ENCODE results near the gene TMEM8B. TPM values are rescaled to one million over a fixed set of nuclear protein-coding genes. Genes with fewer than 3 reads are reported as not detected.

The TMEM8B gene
- total and polyA plus RNA-seq, 8 donors = 4.9 to 17.2 (median 7.5) TPM

DNA sequence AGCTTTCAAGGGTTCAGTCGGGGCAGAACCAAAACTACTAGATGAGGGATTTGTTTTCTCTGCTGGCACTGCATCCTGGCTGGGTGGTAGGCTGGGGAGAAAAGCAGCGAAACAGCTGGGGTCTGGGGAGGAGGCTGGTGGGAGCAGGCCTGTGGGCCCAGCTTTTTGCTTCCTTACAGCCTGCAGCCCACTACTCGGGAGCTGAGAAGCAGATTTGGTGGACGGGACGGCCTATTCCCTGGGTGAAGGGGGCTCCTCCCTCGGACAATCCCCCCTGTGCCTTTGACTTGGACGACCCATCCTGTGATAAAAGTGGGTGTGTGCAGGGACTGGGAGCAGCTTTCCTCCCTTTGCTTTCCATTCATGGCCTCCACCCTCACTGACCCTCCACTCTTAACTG is 28.5 kb upstream of the TMEM8B start:
- Histone ChIP-seq H3K4me1 (no peaks in the 10 kb centered on the region), H3K4me3 (no peak overlapping the region), H3K27ac (no peak overlapping the region), H3K9me3 (no peaks in the 10 kb centered on the region), H3K27me3 (no peaks in the 10 kb centered on the region), H3K36me3 (no peaks in the 10 kb centered on the region)
- 77 to 78% methylated on average over 7 of the region's 7 CpGs for WGBS, 2 donors
- DNase-seq (no peak), FAIRE-seq (no peak), ATAC-seq (no peak)
- TF ChIP-seq, protein P1, sequence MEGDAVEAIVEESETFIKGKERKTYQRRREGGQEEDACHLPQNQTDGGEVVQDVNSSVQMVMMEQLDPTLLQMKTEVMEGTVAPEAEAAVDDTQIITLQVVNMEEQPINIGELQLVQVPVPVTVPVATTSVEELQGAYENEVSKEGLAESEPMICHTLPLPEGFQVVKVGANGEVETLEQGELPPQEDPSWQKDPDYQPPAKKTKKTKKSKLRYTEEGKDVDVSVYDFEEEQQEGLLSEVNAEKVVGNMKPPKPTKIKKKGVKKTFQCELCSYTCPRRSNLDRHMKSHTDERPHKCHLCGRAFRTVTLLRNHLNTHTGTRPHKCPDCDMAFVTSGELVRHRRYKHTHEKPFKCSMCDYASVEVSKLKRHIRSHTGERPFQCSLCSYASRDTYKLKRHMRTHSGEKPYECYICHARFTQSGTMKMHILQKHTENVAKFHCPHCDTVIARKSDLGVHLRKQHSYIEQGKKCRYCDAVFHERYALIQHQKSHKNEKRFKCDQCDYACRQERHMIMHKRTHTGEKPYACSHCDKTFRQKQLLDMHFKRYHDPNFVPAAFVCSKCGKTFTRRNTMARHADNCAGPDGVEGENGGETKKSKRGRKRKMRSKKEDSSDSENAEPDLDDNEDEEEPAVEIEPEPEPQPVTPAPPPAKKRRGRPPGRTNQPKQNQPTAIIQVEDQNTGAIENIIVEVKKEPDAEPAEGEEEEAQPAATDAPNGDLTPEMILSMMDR (IDR thresholded peaks at IDR 0.05) = no peak
- intact Hi-C loops (cut with DNase I) = no loop called here

DNA sequence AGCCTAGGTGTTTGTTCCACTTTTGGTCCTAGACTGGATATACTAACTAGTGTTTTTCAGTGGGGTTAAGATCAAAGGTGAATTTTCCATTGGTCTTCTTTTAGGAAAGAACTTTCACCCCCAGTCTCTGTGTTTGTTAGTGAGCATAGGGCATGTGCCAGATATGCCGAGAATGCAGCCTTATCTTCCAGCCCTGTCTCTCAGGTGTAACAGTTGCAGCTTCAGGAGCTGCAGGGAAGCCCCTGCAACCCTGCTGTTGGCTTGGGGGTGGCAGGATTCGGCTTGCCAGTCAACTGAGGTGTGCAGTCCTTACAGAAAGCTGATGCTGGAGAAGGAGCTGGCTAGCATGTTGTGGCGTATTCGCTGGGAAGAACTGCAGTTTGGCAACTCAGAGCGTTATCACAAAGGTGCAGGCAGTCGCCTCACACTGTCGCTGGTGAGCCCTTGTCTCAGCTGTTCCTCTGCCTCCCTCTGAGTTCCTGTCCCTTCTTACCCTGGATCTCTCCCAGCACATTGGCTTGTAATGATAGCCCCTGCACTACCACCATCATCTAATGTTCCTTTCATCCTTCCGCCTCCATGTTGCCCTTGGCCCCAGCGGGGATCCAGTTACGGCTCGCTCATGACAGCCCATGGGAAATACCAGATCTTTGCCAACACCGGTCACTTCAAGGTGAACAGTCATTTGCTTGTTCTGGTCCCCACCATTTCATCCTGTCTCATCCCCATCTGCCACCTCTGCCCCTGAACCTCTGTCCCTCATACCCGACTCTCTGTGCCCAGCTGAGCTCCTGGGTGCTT is 27.5 kb upstream of the TMEM8B start:
- Histone ChIP-seq H3K27me3 (no peaks in the 10 kb centered on the region), H3K9me3 (no peaks in the 10 kb centered on the region), H3K36me3 (peaks cover 0 to 9% (median 0%) of the 10 kb centered on the region in 3 donors), H3K27ac (no peak overlapping the region), H3K4me1 (no peaks in the 10 kb centered on the region), H3K4me3 (no peak overlapping the region)
- ATAC-seq (no peak), DNase-seq (no peak), FAIRE-seq (no peak)
- TF ChIP-seq, protein P1 (IDR thresholded peaks at IDR 0.05) = no peak
- 84 to 86% methylated on average over 13 of the region's 13 CpGs for WGBS, 2 donors
- intact Hi-C loops (cut with DNase I) = no loop called here

DNA sequence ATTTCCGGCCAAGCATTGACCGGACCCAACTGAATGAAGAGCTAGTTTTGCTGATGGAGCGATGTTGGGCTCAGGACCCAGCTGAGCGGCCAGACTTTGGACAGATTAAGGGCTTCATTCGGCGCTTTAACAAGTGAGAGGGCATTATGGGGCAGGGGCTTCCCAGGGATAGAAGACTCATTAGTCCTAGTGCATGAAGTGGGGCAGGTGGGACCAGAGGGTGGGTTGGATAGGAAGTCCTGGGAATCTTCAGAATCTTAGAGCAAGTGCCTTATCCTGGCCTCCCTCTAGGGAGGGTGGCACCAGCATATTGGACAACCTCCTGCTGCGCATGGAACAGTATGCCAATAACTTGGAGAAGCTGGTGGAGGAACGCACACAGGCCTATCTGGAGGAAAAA is 22.9 kb upstream of the TMEM8B start:
- no peaks in the 10 kb centered on the region for H3K27me3 ChIP-seq
- H3K9me3 ChIP-seq = no peaks in the 10 kb centered on the region
- H3K27ac ChIP-seq = no peak overlapping the region
- peaks cover 0 to 12% (median 0%) of the 10 kb centered on the region in 3 donors for H3K36me3 ChIP-seq
- TF ChIP-seq, protein P1 (IDR thresholded peaks at IDR 0.05) = no peak
- DNase-seq (peak in 1 of 6 donors; percentile 1), FAIRE-seq (no peak), ATAC-seq (no peak)
- H3K4me1 ChIP-seq = no peaks in the 10 kb centered on the region
- intact Hi-C loops (cut with DNase I) = no loop called here
- H3K4me3 ChIP-seq = no peak overlapping the region
- 93 to 98% methylated on average over 8 of the region's 8 CpGs for WGBS, 2 donors

DNA sequence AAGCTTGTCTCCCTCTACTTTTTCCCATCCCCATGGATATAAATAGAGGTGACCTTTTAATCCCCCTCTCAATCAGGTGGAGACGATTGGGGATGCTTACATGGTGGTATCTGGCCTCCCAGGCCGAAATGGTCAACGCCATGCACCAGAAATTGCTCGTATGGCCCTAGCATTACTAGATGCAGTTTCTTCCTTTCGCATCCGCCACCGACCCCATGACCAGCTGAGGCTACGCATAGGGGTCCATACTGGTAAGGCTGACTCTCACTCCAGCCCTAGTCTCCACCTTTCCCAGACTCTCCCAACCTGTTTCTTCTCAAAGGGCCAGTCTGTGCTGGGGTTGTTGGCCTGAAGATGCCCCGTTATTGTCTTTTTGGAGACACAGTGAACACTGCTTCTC is 20.6 kb upstream of the TMEM8B start:
- no peak for ATAC-seq
- H3K9me3 ChIP-seq = no peaks in the 10 kb centered on the region
- DNase-seq = no peak

More for the DNA sequence above, 20.6 kb upstream of the TMEM8B start:
- WGBS, 2 donors = 89 to 91% methylated on average over 9 of the region's 9 CpGs
- no peaks in the 10 kb centered on the region for H3K27me3 ChIP-seq
- peaks cover 0 to 11% (median 1%) of the 10 kb centered on the region in 3 donors for H3K4me1 ChIP-seq
- no peak overlapping the region for H3K4me3 ChIP-seq
- H3K27ac ChIP-seq = no peak overlapping the region
- intact Hi-C loops (cut with DNase I) = no loop called here
- TF ChIP-seq, protein P1 (IDR thresholded peaks at IDR 0.05) = no peak
- no peak for FAIRE-seq
- peaks cover 0 to 12% (median 0%) of the 10 kb centered on the region in 3 donors for H3K36me3 ChIP-seq

Data from pancreas (tissue), 10 donors.